AG04450 (cell line): ENCODE data around the gene HOXB9. TPM values are rescaled to one million over a fixed set of nuclear protein-coding genes. Genes with fewer than 3 reads are reported as not detected.

Experiments
- CTCF ChIA-PET: fragments of 300-600, 350-600 bp; formaldehyde crosslinking; extraction: SDS; loops from one replicate; lab custom pipeline; 2022; ENCODE audit warnings: antibody characterized with exemption, inconsistent platforms; lab: Charles Lee
- POLR2A ChIA-PET: fragments of 350-600 bp; formaldehyde crosslinking; extraction: SDS; loops from one replicate; lab custom pipeline; 2021; ENCODE audit warnings: antibody characterized with exemption, inconsistent platforms; lab: Yijun Ruan, JAX
- DNase-seq: peaks from one replicate; pipeline ENCODE4 v3.0.0-alpha.2; 2011; ENCODE audit warnings: low read depth, low spot score
- H3K27ac ChIP-seq: one replicate; pipeline ENCODE4 v1.5.1; 2012; ENCODE audit warnings: low read depth, low read length, control low read depth
- H3K27me3 ChIP-seq: one replicate; pipeline ENCODE4 v1.6.0; 2012; ENCODE audit warnings: low read length; ENCODE audit not compliant: control insufficient read depth, insufficient read depth
- H3K4me3 ChIP-seq: 2 replicates; pipeline ENCODE4 v1.5.1; 2011; ENCODE audit warnings: mild to moderate bottlenecking, low read depth, low read length, control low read depth
- H3K9me3 ChIP-seq: 2 replicates; pipeline ENCODE4 v1.5.1; 2012; ENCODE audit warnings: low read length; ENCODE audit not compliant: control insufficient read depth, insufficient read depth
- polyA plus RNA-seq: library from polyadenylated mRNA; depleted of rRNA; stranded (reverse); fragments of >200 nt; gene quantifications from 2 replicates; pipeline ENCODE4 v1.2.3, GENCODE V29; 2011
- TF ChIP-seq, protein P1 (sequence below): IDR thresholded peaks from 2 replicates; pipeline ENCODE4 v1.5.1; 2011; ENCODE audit warnings: low read depth, low read length, control low read depth, inconsistent platforms

Gene HOXB9
- polyA plus RNA-seq, 1 experiment = 0.02 TPM

DNA sequence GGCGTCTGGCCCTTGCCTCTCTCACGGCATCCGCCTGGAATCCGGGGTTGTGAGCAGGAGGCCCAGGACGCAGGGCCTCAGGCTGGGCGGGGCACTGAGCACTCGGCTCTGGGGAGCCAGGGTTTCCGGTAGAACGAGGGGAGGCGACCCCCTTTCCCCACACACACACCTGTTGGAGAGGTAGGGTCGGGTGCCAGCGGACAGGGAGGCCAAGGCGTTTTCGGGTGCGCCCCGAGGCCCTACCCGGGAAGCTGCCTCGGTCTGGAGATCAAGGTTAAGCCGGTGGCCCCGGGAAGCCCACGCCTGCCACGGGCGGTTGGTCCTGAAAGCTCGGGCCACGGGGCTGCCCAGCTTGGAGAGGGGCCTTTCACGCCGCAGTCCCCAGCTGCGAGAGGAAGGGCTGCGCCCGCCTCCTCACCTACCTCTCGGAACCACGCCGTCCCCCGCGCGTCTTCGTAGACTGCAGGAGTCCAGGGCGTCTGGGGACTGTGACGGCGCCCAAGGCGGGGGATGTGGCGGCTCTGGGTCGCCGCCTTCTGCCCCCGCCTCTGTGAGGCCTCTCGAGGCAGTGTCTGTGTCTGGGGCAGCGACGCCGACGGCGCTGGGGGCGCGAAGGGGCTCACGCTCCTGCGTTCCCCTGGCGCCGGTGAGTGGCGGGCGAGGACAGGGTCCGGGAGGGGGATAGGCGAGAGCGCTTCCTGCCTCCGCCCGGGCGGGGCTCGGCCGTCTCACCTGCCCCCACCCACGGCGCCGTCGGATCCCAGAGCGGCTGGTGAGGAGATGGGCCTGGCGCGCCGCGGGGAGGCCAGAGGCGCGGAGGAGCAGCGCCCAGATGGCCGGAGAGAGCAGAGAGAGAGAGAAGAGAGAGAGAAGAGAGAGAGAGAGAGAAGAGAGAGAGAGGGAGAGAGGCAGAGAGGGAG is 20.3 kb upstream of the HOXB9 start:
- POLR2A ChIA-PET = no interaction called here
- Histone ChIP-seq H3K27ac (no peak overlapping the region), H3K27me3 (peaks cover 73% of the 10 kb centered on the region), H3K4me3 (no peak overlapping the region), H3K9me3 (peaks cover 14% of the 10 kb centered on the region; the same call in 1 of the 2 replicates)
- DNase-seq = no peak
- TF ChIP-seq, protein P1, sequence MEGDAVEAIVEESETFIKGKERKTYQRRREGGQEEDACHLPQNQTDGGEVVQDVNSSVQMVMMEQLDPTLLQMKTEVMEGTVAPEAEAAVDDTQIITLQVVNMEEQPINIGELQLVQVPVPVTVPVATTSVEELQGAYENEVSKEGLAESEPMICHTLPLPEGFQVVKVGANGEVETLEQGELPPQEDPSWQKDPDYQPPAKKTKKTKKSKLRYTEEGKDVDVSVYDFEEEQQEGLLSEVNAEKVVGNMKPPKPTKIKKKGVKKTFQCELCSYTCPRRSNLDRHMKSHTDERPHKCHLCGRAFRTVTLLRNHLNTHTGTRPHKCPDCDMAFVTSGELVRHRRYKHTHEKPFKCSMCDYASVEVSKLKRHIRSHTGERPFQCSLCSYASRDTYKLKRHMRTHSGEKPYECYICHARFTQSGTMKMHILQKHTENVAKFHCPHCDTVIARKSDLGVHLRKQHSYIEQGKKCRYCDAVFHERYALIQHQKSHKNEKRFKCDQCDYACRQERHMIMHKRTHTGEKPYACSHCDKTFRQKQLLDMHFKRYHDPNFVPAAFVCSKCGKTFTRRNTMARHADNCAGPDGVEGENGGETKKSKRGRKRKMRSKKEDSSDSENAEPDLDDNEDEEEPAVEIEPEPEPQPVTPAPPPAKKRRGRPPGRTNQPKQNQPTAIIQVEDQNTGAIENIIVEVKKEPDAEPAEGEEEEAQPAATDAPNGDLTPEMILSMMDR = no peak
- CTCF ChIA-PET = interaction anchor here (0.8 to 2.4 kb wide), 3 partner anchors 13 to 238 kb away, joined by 3 to 10 read pairs (median 5); no protein-coding TSS in a partner anchor

GRCh38 chr17:48645639-48646182 is 19.6 kb upstream of the HOXB9 start:
- TF ChIP-seq, protein P1 = no peak
- ChIA-PET POLR2A (no interaction called here), CTCF (interaction anchor here (1.0 kb wide), 1 partner anchor 239 kb away, joined by 3 read pairs; no protein-coding TSS in a partner anchor)
- no peak for DNase-seq
- Histone ChIP-seq H3K27ac (no peak overlapping the region), H3K9me3 (peaks cover 15% of the 10 kb centered on the region; the same call in 1 of the 2 replicates), H3K4me3 (no peak overlapping the region), H3K27me3 (peaks cover 80% of the 10 kb centered on the region)

- Histone ChIP-seq H3K27ac (no peak overlapping the region), H3K27me3 (peaks cover 83% of the 10 kb centered on the region), H3K9me3 (peaks cover 15% of the 10 kb centered on the region; the same call in 1 of the 2 replicates), H3K4me3 (no peak overlapping the region)
- ChIA-PET CTCF (no interaction called here), POLR2A (no interaction called here)
- TF ChIP-seq, protein P1 = no peak
- DNase-seq = no peak
Measured at GRCh38 chr17:48644910-48645557, 18.9 kb upstream of the HOXB9 start.

DNA sequence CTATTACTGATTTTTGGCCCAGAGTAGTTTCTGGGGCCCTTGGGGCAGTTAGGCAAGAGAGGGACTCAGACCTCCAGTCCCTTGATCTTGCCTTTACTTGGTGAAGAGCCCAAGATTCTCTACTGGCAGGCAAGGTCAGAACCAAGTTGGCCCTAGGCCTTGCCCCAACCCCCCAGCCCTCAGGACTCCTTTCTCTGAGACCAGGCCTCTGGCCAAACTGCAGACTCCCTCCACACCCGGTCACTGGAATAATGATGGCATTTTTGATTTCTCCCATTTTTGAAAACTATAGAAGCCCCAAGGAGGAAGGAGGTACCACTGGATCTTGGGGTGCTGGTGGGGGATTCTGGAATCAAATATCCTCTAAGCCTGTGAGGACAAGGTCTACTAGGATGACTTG is 18.0 kb upstream of the HOXB9 start:
- POLR2A ChIA-PET = no interaction called here
- Histone ChIP-seq H3K27ac (no peak overlapping the region), H3K4me3 (no peak overlapping the region), H3K9me3 (peaks cover 15% of the 10 kb centered on the region; the same call in 1 of the 2 replicates), H3K27me3 (peaks cover 90% of the 10 kb centered on the region)
- TF ChIP-seq, protein P1 = no peak
- CTCF ChIA-PET = no interaction called here
- DNase-seq = no peak

DNA sequence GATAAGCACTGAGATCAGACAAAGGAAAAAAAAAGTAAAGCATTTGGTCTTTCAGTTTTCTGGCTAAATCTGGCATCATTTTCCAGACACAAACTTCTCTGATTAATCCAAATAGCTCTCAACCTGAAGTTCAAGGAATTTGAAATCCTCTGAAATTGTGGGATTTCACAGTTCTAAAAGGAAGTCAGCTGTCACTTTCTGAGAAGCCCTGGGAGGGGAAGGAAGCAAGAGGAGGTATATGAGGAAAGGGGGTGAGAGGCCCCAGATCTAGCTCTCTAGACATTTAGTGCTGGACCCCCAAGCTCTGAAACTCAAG is 17.5 kb upstream of the HOXB9 start:
- ChIA-PET CTCF (no interaction called here), POLR2A (no interaction called here)
- DNase-seq = no peak
- H3K9me3 ChIP-seq = peaks cover 15% of the 10 kb centered on the region; the same call in 1 of the 2 replicates
- TF ChIP-seq, protein P1 = no peak
- no peak overlapping the region for H3K27ac ChIP-seq
- H3K4me3 ChIP-seq = no peak overlapping the region
- H3K27me3 ChIP-seq = peaks cover 95% of the 10 kb centered on the region
